Brain microvascular endothelial cell (primary cell): ENCODE data around the gene PLCB3.

Experiments used
- DNase-seq: peaks from one replicate; pipeline ENCODE4 v3.0.0-alpha.2; 2020
- H3K27ac ChIP-seq: fragments of 250-450 bp; sonication (Bioruptor Pico); 2 replicates; pipeline ENCODE4 v1.5.1; 2020; ENCODE audit warnings: mild to moderate bottlenecking, moderate library complexity
- H3K27me3 ChIP-seq: fragments of 250-450 bp; sonication (Bioruptor Pico); replicated peaks from 2 replicates; pipeline ENCODE4 v1.5.1; 2020; ENCODE audit warnings: mild to moderate bottlenecking
- H3K36me3 ChIP-seq: fragments of 250-450 bp; sonication (Bioruptor Pico); replicated peaks from 2 replicates; pipeline ENCODE4 v1.5.1; 2020; ENCODE audit warnings: mild to moderate bottlenecking
- H3K4me3 ChIP-seq: 2 replicates; pipeline ENCODE4 v1.5.1; 2011; ENCODE audit warnings: low read depth, mild to moderate bottlenecking, control low read depth, low read length, moderate library complexity
- in situ Hi-C: cut with HindIII; loops from 2 replicates; pipeline ENCODE4 v1.10.0; 2017; ENCODE audit warnings: low sequenced_read_pairs, low pct_ligation_motif_present
- TF ChIP-seq, protein P1 (sequence below): IDR thresholded peaks from 2 replicates; pipeline ENCODE4 v1.5.1; 2011; ENCODE audit warnings: low read depth, mild to moderate bottlenecking, moderate library complexity, low read length, control low read depth, inconsistent platforms; ENCODE audit errors: missing control alignments

Gene PLCB3

DNA sequence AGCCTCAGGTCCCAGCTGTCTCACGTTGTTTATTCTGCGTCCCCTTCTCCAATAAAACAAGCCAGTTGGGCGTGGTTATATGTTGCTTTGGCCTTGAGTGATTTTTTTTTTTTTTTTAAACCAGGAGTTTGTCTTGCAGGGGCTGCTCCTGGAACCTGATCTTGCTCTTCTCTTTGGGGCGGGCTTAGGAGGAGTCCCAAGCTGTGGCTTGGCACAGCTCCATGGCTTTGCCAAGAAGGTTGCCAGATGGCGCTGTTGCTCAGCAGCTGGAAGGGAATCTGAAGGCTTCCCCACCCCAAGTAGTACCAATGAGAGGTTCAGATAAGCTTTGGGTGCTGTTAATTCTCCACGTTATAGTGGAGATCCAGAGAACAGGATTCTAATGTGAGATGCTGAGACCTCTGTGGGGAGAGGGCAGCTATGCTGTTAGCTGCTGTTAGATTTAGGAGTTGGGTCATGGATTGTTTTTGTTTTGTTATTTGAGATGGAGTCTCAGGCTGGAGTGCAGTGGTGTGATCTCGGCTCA is 46.8 kb upstream of the PLCB3 start:
- DNase-seq, result peak; percentile 86
- H3K27ac ChIP-seq, result peak overlapping the region; percentile 7
- TF ChIP-seq, protein P1, sequence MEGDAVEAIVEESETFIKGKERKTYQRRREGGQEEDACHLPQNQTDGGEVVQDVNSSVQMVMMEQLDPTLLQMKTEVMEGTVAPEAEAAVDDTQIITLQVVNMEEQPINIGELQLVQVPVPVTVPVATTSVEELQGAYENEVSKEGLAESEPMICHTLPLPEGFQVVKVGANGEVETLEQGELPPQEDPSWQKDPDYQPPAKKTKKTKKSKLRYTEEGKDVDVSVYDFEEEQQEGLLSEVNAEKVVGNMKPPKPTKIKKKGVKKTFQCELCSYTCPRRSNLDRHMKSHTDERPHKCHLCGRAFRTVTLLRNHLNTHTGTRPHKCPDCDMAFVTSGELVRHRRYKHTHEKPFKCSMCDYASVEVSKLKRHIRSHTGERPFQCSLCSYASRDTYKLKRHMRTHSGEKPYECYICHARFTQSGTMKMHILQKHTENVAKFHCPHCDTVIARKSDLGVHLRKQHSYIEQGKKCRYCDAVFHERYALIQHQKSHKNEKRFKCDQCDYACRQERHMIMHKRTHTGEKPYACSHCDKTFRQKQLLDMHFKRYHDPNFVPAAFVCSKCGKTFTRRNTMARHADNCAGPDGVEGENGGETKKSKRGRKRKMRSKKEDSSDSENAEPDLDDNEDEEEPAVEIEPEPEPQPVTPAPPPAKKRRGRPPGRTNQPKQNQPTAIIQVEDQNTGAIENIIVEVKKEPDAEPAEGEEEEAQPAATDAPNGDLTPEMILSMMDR, result peak; percentile 87
- H3K27me3 ChIP-seq, result no peaks in the 10 kb centered on the region
- H3K4me3 ChIP-seq, result no peak overlapping the region
- peaks cover 59% of the 10 kb centered on the region for H3K36me3 ChIP-seq
- in situ Hi-C loops, result no loop called here

DNA sequence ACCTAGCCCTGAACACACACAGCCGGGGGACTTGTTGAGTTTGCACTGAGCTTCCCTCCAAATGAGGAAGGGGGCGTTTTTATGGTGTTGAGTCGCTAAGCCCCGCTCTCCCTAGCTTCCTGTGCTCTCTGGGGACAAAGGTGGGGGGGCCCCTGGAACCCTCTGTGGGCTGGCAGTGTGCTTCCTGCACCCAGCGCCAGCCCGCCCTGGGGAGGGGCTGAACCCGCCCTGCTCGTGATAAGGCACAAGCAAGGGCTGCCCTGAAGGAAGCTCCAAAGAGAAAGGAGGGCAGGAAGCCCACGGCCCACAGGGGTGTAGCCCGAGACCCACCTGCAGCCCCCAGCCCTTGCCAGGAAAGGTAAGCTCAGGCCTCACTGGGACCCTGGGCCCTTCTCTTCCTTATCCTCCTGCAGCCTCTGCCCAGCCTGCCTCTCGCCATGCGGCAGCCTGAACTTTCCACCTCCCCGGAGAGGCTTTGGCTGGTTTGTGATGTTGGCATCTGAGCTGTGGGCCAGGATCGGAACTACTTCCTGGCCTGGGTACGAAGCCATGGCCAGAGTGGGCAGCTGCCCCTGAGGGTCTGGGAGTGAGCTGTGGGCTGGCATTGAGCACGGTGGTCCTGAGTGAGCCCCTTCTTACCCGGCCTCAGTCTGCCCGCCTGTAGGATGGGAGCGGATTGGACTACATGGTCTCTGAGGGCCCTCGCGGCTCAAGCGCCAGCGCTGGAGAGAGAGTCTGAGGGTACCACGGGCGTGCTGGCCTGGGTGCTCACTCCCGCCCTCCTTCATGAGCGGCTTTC is 44.7 kb upstream of the PLCB3 start, which contains the start of gene FERMT3:
TSS of gene FERMT3 (plus strand) at position 265 of the 799 bp plus-strand sequence. CDS start 644 bp downstream, outside the sequence.
- H3K27ac ChIP-seq, result peak within 1 kb of the TSS; percentile 83
- TF ChIP-seq, protein P1, result no peak
- DNase-seq, result no peak
- in situ Hi-C loops, result no loop called here
- peaks cover 39% of the 10 kb centered on the region for H3K36me3 ChIP-seq
- no peak within 1 kb of the TSS for H3K4me3 ChIP-seq
- H3K27me3 ChIP-seq, result no peaks in the 10 kb centered on the region

DNA sequence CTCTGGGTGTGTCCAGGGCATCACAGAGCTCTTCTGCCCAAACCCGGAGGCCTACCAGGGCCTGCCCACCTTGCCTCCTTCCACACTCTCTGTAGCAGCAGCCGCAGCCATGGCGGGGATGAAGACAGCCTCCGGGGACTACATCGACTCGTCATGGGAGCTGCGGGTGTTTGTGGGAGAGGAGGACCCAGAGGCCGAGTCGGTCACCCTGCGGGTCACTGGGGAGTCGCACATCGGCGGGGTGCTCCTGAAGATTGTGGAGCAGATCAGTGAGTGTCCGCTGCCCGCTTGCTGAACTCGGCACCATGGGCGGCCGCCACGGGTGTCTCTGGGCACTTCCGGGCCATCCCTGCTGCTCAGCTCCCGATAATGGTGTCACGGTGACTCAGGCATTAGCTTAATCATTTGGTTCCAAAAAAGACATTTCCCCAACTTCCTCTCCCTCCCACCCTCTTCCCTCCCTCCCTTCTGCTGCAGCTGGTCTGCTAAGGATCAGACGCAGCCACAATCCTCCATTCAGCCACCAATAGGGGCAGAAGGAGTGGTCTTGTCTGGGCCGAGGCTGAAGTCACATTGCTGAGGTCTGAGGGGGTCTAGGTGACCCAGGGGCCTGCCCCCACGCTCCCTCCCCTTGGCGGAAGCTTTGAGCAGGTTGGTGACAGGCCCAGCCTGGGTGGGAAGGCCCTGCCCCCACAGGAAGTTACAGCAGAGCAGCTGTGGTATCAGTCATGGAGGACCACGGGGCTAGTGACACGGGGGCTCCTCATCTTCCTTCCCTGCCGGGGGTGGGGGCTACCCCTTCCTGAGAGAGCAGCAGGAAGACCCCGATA is 43.9 kb upstream of the PLCB3 start:
- H3K36me3 ChIP-seq, result peaks cover 32% of the 10 kb centered on the region
- no peaks in the 10 kb centered on the region for H3K27me3 ChIP-seq
- TF ChIP-seq, protein P1, result no peak
- peak overlapping the region; percentile 83 for H3K27ac ChIP-seq
- DNase-seq, result peak; percentile 84
- H3K4me3 ChIP-seq, result peak overlapping the region; percentile 15
- in situ Hi-C loops, result no loop called here

DNA sequence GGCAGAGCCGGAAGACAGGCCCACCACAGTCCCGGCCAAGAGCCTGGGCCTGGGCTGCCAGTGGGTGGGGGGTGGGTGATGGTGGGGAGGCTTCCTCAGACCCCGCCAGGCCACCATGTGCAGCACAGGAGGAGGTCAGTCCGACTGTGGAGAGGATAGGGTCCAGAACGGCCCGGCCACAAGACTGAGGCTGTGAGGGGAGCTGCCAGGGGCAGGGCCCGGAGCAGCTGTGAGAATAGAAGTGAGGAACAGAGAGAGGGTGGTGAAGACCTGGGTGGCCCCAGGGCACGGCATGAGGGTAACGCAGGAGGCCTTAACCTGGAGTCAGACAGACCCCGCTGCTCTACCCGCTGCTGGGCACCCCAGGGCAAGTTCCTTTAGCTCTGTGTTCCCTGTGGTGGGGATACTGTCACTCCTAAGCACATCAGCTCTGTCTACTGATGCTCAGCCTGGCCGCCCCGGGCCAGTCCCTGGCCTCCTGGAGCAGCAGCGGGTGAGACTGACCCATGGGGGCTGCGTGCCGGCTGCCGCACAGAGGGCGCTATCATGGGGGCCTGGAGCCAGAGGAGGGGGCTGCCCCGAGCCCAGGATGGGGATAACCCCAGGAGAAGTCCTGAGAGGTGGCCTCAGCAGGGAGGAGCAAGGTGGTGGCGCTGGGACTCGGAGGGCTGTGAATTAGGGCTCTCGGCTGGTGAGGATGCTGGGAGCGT is 43.1 kb upstream of the PLCB3 start:
- Histone ChIP-seq H3K27ac (peak overlapping the region; percentile 83), H3K36me3 (peaks cover 24% of the 10 kb centered on the region), H3K4me3 (no peak overlapping the region), H3K27me3 (no peaks in the 10 kb centered on the region)
- DNase-seq, result no peak
- TF ChIP-seq, protein P1, result no peak
- in situ Hi-C loops, result no loop called here

DNA sequence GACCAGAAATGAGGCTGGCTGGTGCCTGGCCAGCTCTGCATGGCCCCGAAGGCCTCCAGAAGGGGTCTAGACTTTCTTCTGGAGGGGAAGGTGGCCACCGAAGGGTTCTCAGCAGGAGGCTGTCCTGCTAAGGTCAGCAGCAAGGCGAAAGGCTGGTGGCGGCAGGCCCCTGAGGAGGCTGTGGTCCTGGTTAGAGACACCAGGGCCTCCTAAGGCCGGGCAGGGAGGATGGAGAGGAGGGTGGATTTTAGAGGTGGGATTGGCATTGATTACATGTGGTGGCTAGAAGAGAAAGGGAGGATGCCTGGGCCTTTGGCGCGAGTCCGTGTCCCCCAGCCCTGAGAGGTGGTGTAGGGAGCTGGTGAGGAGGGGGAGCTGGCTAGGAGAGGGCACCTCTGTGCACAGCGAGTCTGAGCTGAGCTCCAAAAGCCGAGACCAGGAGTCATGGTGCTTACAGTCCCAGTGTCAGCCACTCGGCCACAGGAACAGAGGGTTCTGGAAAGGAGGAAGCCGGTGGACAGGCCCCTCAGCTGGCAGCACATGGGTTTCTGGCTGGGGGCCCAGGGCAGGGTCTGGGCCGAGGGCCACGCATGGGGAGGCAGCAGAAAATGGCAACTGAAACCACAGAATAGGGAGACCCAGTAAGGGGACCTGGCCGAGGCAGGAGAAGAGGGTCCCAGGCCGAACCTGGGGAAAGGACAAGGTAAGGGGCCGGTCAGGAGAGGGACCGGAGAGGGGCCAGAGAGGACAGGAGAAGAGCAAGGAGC is 42.4 kb upstream of the PLCB3 start:
- TF ChIP-seq, protein P1, result no peak
- Histone ChIP-seq H3K27ac (no peak overlapping the region), H3K27me3 (no peaks in the 10 kb centered on the region), H3K36me3 (peaks cover 17% of the 10 kb centered on the region), H3K4me3 (no peak overlapping the region)
- DNase-seq, result no peak
- in situ Hi-C loops, result no loop called here
